NB4 (cell line): ENCODE measurements around the gene EPN2.

Source experiments
- DNase-seq: peaks from one replicate; pipeline ENCODE4 v3.0.0; 2010; ENCODE audit warnings: low read depth
- H3K4me3 ChIP-seq: one replicate; pipeline ENCODE4 v1.5.1; 2011; ENCODE audit warnings: mild to moderate bottlenecking, low read depth, low read length, moderate library complexity
- CTCF ChIP-seq: IDR thresholded peaks from one replicate; pipeline ENCODE4 v1.5.1; 2012; ENCODE audit warnings: low read depth, low read length
- MAX ChIP-seq: IDR thresholded peaks from 2 replicates; pipeline ENCODE4 v1.6.1; 2011; ENCODE audit warnings: low read depth, low read length
- MYC ChIP-seq: IDR thresholded peaks from 2 replicates; pipeline ENCODE4 v1.6.1; 2011; ENCODE audit warnings: low read depth, low read length
- POLR2A ChIP-seq: IDR thresholded peaks from 2 replicates; pipeline ENCODE4 v1.6.1; 2011; ENCODE audit warnings: mild to moderate bottlenecking; ENCODE audit not compliant: insufficient read length; ENCODE audit errors: extremely low read depth

EPN2 gene

DNA sequence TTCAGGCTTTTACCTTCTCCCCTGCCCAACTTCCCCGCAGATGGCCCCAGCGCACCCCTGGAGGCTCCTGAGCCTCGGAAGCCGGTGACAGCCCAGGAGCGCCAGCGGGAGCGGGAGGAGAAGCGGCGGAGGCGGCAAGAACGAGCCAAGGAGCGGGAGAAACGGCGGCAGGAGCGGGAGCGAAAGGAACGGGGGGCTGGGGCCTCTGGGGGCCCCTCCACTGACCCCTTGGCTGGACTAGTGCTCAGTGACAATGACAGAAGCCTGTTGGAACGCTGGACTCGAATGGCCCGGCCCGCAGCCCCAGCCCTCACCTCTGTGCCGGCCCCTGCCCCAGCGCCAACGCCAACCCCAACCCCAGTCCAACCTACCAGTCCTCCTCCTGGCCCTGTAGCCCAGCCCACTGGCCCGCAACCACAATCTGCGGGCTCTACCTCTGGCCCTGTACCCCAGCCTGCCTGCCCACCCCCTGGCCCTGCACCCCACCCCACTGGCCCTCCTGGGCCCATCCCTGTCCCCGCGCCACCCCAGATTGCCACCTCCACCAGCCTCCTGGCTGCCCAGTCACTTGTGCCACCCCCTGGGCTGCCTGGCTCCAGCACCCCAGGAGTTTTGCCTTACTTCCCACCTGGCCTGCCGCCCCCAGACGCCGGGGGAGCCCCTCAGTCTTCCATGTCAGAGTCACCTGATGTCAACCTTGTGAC, 144.7 kb downstream of the EPN2 start:
- DNase-seq: no peak
- no peak for TF ChIP-seq MAX
- TF ChIP-seq CTCF: no peak
- no peak for TF ChIP-seq MYC
- no peak for TF ChIP-seq POLR2A
- H3K4me3 ChIP-seq: no peak overlapping the region

DNA sequence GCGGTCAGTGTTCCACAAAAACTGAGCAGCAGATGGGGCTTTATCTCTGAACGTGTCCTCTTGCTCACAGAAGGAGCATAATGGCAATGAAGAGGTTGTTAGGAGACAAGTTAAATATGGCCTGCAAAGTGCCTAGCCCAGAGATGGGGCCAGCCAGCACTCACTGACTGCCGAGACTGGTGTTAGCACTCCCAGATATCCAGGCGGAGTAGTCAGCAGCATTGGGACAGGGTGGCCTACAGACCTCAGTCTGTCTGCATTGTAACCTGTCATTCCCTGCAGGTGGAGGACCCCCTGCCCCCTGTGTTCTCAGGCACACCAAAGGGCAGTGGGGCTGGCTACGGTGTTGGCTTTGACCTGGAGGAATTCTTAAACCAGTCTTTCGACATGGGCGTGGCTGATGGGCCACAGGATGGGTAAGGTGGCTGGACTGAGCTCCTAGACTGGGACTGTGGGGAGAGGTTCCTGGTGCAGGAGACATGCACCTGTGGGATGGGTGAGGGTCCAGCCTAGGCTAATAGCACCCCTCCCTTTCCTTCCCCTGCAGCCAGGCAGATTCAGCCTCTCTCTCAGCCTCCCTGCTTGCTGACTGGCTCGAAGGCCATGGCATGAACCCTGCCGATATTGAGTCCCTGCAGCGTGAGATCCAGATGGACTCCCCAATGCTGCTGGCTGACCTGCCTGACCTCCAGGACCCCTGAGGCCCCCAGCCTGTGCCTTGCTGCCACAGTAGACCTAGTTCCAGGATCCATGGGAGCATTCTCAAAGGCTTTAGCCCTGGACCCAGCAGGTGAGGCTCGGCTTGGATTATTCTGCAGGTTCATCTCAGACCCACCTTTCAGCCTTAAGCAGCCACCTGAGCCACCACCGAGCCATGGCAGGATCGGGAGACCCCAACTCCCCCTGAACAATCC, 145.6 kb downstream of the EPN2 start:
- no peak for DNase-seq
- no peak for TF ChIP-seq CTCF
- no peak for TF ChIP-seq MAX
- TF ChIP-seq MYC: no peak
- TF ChIP-seq POLR2A: no peak
- H3K4me3 ChIP-seq: no peak overlapping the region

DNA sequence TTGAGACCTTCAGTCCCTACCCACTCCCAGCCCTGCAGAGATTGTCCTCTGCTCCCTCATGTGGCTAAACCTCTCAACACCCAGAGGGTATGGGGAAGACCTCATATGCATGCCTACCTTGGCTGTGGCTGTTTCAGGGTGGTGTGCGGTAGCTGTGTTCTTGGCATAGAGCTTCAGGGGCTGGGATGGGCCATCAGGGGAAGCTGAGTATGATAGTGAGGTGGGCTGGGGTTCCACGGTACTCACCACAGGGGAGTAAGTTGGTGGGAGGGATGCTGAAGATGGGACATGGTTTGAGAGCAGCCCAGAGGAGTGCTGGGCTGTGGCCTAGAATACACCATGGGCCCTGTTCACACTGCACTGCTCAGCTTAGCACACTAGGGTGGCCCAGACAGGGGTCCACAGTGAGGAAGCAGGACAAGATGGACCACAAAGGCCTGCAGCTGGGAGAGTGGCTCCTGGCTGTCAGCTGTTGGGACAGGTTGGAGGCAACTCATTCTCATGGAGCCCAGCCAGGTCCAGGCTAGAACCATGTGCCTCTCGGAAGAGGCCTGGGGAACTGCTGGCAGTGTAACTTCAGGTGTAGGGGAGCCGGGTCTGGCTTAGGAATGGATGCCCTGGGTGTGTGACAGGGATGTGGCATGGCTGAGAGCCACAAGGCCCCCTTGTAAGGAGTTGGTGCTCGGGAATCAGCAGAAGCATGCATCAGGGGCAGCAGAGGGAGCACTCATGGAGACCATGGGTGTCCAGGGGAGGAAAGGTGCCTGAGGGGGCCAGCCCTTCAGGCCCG, 146.7 kb downstream of the EPN2 start:
- TF ChIP-seq MYC (no peak), POLR2A (no peak), MAX (no peak), CTCF (no peak)

GRCh38 chr17:19384723-19385391, 147.7 kb downstream of the EPN2 start:
- H3K4me3 ChIP-seq: no peak overlapping the region
- no peak for TF ChIP-seq MAX
- no peak for TF ChIP-seq CTCF
- no peak for TF ChIP-seq POLR2A
- TF ChIP-seq MYC: no peak
- peak; percentile 67 for DNase-seq

More for the DNA sequence above, 146.7 kb downstream of the EPN2 start:
- DNase-seq: no peak
- no peak overlapping the region for H3K4me3 ChIP-seq

- H3K4me3 ChIP-seq: peak overlapping the region; percentile 73
- DNase-seq: no peak
- no peak for TF ChIP-seq MYC
- TF ChIP-seq POLR2A: no peak
- no peak for TF ChIP-seq MAX
- TF ChIP-seq CTCF: no peak
These were observed 148.4 kb downstream of the EPN2 start for GRCh38 chr17:19385521-19385983.
